Mesothelial cell of epicardium (in vitro differentiated cells): ENCODE measurements around the gene ANKEF1. TPM values are rescaled to one million over a fixed set of nuclear protein-coding genes. Genes with fewer than 3 reads are reported as not detected.

Source experiments
- DNase-seq, 2 experiments: peaks; one replicate each; pipeline ENCODE4 v3.0.0; 2021; ENCODE audit warnings: low spot score in 2 of 2; ENCODE audit not compliant: unreplicated experiment in 2 of 2
- H3K27ac Mint-ChIP-seq: 2 replicates; pipeline ENCODE4 v1.8.0; 2021; ENCODE audit warnings: mixed read lengths
- H3K27me3 Mint-ChIP-seq: 2 replicates; pipeline ENCODE4 v1.8.0; 2021; ENCODE audit warnings: low read depth, mixed read lengths
- H3K36me3 Mint-ChIP-seq: 2 replicates; pipeline ENCODE4 v1.8.0; 2021; ENCODE audit warnings: mixed read lengths
- H3K4me1 Mint-ChIP-seq: 2 replicates; pipeline ENCODE4 v1.8.0; 2021; ENCODE audit warnings: mixed read lengths
- H3K4me3 Mint-ChIP-seq: 2 replicates; pipeline ENCODE4 v1.8.0; 2021; ENCODE audit warnings: mild to moderate bottlenecking, moderate library complexity, mixed read lengths
- H3K9me3 Mint-ChIP-seq: 2 replicates; pipeline ENCODE4 v1.8.0; 2021; ENCODE audit warnings: mixed read lengths
- total RNA-seq: library from RNA; stranded (reverse); gene quantifications from 3 replicates; pipeline ENCODE4 v1.2.1, GENCODE V29; 2021
- TF ChIP-seq, protein P1 (sequence below): fragments of 200-600 bp; sonication (generic); IDR thresholded peaks from one replicate; pipeline ENCODE4 v1.5.0; 2021; ENCODE audit warnings: antibody characterized with exemption; ENCODE audit not compliant: unreplicated experiment

The ANKEF1 gene
- total RNA-seq, 1 donor from 2014 or later = 4.5 TPM

DNA sequence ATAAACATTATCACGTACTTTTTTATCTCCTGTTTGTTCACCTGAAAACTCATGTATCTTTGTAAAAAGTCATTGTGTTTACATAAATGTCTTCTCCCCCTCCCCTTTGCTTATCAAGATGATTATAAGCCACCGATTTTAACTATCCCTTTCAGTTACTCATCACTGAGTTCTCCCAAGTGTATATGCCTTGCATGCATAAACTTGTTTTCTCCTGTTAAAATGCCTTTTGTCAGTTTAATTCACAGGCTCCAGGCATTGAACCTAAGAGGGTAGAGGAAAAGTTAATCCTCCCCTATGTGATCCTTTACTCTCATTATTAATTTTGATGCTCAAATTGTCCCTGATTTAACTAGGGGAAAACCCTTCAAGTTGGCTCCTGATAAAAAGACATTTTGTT lies 24.2 kb downstream of the ANKEF1 start:
- H3K4me3 Mint-ChIP-seq = no peak overlapping the region
- no peaks in the 10 kb centered on the region for H3K4me1 Mint-ChIP-seq
- no peak overlapping the region for H3K27ac Mint-ChIP-seq

DNA sequence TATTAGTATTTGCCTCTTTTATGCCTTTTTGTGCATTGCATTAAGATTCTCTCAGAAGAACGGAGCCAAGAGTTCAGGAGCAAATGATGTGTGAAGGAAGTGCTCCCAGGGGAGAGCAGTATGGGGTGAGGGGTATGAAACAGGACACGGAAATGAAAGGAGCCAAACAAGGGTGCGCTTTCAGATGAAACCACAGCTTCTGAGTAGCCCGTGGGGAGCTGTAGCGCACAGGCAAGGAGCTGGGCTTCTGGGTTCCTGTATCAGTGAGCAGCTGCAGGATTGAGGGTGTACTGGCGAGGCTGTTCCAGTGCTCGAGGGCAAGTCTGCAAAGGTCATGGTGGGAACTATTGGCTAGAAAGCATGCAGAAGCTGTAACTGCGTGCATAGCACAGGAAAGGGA lies 25.4 kb downstream of the ANKEF1 start:
- H3K27ac Mint-ChIP-seq = no peak overlapping the region
- TF ChIP-seq, protein P1, sequence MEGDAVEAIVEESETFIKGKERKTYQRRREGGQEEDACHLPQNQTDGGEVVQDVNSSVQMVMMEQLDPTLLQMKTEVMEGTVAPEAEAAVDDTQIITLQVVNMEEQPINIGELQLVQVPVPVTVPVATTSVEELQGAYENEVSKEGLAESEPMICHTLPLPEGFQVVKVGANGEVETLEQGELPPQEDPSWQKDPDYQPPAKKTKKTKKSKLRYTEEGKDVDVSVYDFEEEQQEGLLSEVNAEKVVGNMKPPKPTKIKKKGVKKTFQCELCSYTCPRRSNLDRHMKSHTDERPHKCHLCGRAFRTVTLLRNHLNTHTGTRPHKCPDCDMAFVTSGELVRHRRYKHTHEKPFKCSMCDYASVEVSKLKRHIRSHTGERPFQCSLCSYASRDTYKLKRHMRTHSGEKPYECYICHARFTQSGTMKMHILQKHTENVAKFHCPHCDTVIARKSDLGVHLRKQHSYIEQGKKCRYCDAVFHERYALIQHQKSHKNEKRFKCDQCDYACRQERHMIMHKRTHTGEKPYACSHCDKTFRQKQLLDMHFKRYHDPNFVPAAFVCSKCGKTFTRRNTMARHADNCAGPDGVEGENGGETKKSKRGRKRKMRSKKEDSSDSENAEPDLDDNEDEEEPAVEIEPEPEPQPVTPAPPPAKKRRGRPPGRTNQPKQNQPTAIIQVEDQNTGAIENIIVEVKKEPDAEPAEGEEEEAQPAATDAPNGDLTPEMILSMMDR = no peak

More for the DNA sequence above, 24.2 kb downstream of the ANKEF1 start:
- TF ChIP-seq, protein P1 = no peak
- Mint-ChIP-seq H3K27me3 (peaks cover 15% of the 10 kb centered on the region), H3K36me3 (peaks cover 10% of the 10 kb centered on the region), H3K9me3 (peaks cover 6% of the 10 kb centered on the region)
- DNase-seq = no peak

DNA sequence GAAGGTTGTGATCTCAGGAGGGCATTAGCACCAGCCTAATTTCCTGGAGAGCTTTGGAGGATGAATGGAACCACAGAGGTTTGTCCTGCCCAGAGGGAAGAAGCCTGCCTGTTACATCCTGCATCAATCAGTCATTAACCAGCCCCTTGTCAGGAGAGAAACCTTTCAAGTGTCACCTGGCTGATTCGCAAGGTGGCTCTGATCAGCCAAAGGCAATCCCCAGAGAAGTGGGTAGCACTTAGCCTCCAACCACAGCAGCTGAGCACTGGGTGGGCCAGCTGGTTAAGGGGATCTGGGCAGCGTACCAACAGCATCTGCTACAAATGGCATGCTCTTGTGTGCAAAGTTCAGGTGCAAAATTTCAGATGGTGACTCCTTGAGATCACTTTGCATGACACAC lies 26.9 kb downstream of the ANKEF1 start:
- peaks cover 31% of the 10 kb centered on the region for H3K27me3 Mint-ChIP-seq
- H3K4me3 Mint-ChIP-seq = no peak overlapping the region
- DNase-seq = no peak
- peaks cover 6% of the 10 kb centered on the region for H3K9me3 Mint-ChIP-seq
- H3K27ac Mint-ChIP-seq = no peak overlapping the region
- H3K4me1 Mint-ChIP-seq = no peaks in the 10 kb centered on the region
- TF ChIP-seq, protein P1 = no peak
- H3K36me3 Mint-ChIP-seq = peaks cover 7% of the 10 kb centered on the region

More for the DNA sequence above, 25.4 kb downstream of the ANKEF1 start:
- no peak for DNase-seq
- Mint-ChIP-seq H3K4me3 (no peak overlapping the region), H3K36me3 (peaks cover 10% of the 10 kb centered on the region), H3K4me1 (no peaks in the 10 kb centered on the region), H3K9me3 (peaks cover 6% of the 10 kb centered on the region), H3K27me3 (peaks cover 24% of the 10 kb centered on the region)

DNA sequence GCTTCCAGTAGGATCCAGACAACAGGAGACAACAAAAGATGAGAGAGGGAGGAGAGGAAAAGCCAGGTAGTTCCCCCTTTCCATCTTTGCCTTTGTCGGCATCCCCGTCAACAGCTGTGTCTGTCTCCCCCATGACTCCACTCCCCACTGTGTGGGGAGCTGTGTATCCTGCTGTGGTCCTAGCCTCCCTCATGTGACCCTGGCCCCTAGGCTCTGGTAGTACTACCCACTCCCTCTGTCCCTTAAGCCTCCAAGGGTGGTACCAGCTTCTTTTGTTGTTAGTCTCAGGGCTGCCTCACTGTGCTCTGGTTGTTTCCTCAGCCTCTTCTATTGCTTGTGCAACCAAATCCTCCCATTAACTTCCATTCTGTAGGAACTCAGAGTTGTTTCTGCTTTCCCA lies 28.7 kb downstream of the ANKEF1 start:
- Mint-ChIP-seq H3K27ac (no peak overlapping the region), H3K36me3 (no peaks in the 10 kb centered on the region), H3K27me3 (peaks cover 31% of the 10 kb centered on the region), H3K4me3 (no peak overlapping the region), H3K9me3 (no peaks in the 10 kb centered on the region), H3K4me1 (no peaks in the 10 kb centered on the region)
- DNase-seq = no peak
- TF ChIP-seq, protein P1 = no peak

DNA sequence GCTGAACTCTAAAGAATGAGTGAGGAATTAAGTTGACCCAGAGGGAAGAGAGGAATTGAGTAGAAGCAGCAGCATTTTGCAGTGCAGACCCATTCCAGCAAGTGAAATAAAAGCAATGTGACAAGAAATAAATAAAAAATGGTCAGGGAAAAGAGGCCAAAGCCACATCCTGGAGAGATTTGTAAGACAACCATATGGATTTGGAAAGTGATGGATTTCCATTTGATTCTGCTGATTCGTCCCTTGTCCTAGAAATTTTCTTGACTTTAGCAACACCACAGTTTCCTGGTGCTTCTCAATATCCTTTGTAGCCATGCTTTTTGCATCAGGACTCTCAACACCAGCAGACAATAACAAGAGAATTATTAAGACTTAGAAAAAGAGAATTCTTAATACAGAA lies 29.8 kb downstream of the ANKEF1 start:
- no peaks in the 10 kb centered on the region for H3K4me1 Mint-ChIP-seq
- no peaks in the 10 kb centered on the region for H3K36me3 Mint-ChIP-seq
- peaks cover 31% of the 10 kb centered on the region for H3K27me3 Mint-ChIP-seq
- no peak overlapping the region for H3K27ac Mint-ChIP-seq
- TF ChIP-seq, protein P1 = no peak
- no peak for DNase-seq
- no peak overlapping the region for H3K4me3 Mint-ChIP-seq
- peaks cover 4% of the 10 kb centered on the region for H3K9me3 Mint-ChIP-seq
